Caki2 (cell line): ENCODE data around the gene ZC3H12A. TPM values are rescaled to one million over a fixed set of nuclear protein-coding genes. Genes with fewer than 3 reads are reported as not detected.

Experiments
- DNase-seq: peaks from one replicate; pipeline ENCODE4 v3.0.0-alpha.2; 2015; ENCODE audit warnings: low read depth
- in situ Hi-C: cut with HindIII; loops from 2 replicates; pipeline ENCODE4 v1.10.0; 2016; ENCODE audit warnings: low sequenced_read_pairs, low pct_unique_long_range_greater_than_20kb, mixed read lengths
- total RNA-seq: library from RNA; depleted of rRNA; stranded (reverse); fragments of >200 nt; shearing (Covaris generic); gene quantifications from 2 replicates; pipeline ENCODE4 v1.2.3, GENCODE V29; 2014; ENCODE audit warnings: low replicate concordance

ZC3H12A gene
- total RNA-seq, 1 experiment from 2014 or later, result 6.2 TPM

GRCh38 chr1:37476087-37476452 is 1.7 kb downstream of the ZC3H12A start:
- in situ Hi-C loops, result no loop called here
- DNase-seq, result peak; percentile 26

- in situ Hi-C loops, result no loop called here
- DNase-seq, result peak; percentile 82
Measured at GRCh38 chr1:37476460-37477197, 2.2 kb downstream of the ZC3H12A start.

- in situ Hi-C loops, result no loop called here
- peak; percentile 90 for DNase-seq
Measured at GRCh38 chr1:37477198-37477931, 3.0 kb downstream of the ZC3H12A start.

- DNase-seq, result no peak
- in situ Hi-C loops, result no loop called here
Measured at GRCh38 chr1:37477946-37478345, 3.6 kb downstream of the ZC3H12A start.

- in situ Hi-C loops, result no loop called here
- DNase-seq, result peak; percentile 28
Measured at GRCh38 chr1:37478451-37478881, 4.1 kb downstream of the ZC3H12A start.

- DNase-seq, result no peak
- in situ Hi-C loops, result no loop called here
Measured at GRCh38 chr1:37478890-37479254, 4.5 kb downstream of the ZC3H12A start.

- peak; percentile 92 for DNase-seq
Measured at GRCh38 chr1:37479255-37480124, 5.1 kb downstream of the ZC3H12A start.

GRCh38 chr1:37480125-37480466 is 5.7 kb downstream of the ZC3H12A start:
- in situ Hi-C loops, result no loop called here
- DNase-seq, result no peak

More at GRCh38 chr1:37479255-37480124, 5.1 kb downstream of the ZC3H12A start:
- in situ Hi-C loops, result no loop called here

GRCh38 chr1:37480581-37481288 is 6.4 kb downstream of the ZC3H12A start:
- in situ Hi-C loops, result no loop called here

GRCh38 chr1:37481289-37482003 is 7.1 kb downstream of the ZC3H12A start:
- in situ Hi-C loops, result no loop called here
- DNase-seq, result no peak

More at GRCh38 chr1:37480581-37481288, 6.4 kb downstream of the ZC3H12A start:
- DNase-seq, result no peak

- in situ Hi-C loops, result no loop called here
- DNase-seq, result no peak
Measured at GRCh38 chr1:37482004-37482785, 7.8 kb downstream of the ZC3H12A start.

GRCh38 chr1:37482796-37483744 is 8.7 kb downstream of the ZC3H12A start:
- DNase-seq, result no peak
- in situ Hi-C loops, result no loop called here

GRCh38 chr1:37483785-37484184 is 9.4 kb downstream of the ZC3H12A start:
- DNase-seq, result no peak

GRCh38 chr1:37484325-37485051 is 10.1 kb downstream of the ZC3H12A start:
- in situ Hi-C loops, result no loop called here

More at GRCh38 chr1:37483785-37484184, 9.4 kb downstream of the ZC3H12A start:
- in situ Hi-C loops, result no loop called here

GRCh38 chr1:37485902-37486679 is 11.7 kb downstream of the ZC3H12A start:
- DNase-seq, result no peak
- in situ Hi-C loops, result no loop called here

More at GRCh38 chr1:37484325-37485051, 10.1 kb downstream of the ZC3H12A start:
- no peak for DNase-seq
